ENCODE data around the gene FARP2.

The FARP2 gene

DNA sequence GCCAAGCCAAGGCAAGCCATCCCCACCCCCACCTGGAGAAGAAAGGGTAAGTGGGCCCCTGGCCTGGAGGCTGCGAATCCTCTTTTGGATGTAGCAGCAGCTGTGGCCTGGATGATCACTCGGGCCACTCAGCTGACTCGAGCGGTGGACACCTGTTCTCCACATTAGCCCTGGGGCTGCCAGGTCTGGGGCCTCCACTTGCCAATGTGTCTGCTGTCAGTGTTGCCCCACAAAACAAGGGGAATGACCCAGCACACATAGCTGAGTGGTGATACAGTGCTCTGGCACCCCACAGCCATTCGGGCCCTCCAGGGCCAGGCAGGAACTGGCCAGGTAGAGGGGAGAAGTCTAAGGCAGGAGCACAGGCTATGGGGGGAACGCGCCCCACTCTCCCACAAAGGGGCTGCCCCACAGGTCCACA lies 149.7 kb downstream of the FARP2 start:
- TF ChIP-seq, protein P1, sequence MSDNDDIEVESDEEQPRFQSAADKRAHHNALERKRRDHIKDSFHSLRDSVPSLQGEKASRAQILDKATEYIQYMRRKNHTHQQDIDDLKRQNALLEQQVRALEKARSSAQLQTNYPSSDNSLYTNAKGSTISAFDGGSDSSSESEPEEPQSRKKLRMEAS (IDR thresholded peaks at IDR 0.05): no peak
- TF ChIP-seq FOXM1 (IDR thresholded peaks at IDR 0.05; ENCODE audit: borderline replicate concordance, low read depth): no peak
- no peak for TF ChIP-seq CEBPB (IDR thresholded peaks at IDR 0.05)
- no peak for TF ChIP-seq EGR1 (IDR thresholded peaks at IDR 0.05)
- TF ChIP-seq TAF1 (IDR thresholded peaks at IDR 0.05; ENCODE audit: low read depth): no peak
- TF ChIP-seq YY1 (IDR thresholded peaks at IDR 0.05; ENCODE audit: low read depth): no peak
- TF ChIP-seq, protein P2, sequence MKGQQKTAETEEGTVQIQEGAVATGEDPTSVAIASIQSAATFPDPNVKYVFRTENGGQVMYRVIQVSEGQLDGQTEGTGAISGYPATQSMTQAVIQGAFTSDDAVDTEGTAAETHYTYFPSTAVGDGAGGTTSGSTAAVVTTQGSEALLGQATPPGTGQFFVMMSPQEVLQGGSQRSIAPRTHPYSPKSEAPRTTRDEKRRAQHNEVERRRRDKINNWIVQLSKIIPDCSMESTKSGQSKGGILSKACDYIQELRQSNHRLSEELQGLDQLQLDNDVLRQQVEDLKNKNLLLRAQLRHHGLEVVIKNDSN (IDR thresholded peaks at IDR 0.05): no peak
- no peak for TF ChIP-seq RAD21 (IDR thresholded peaks at IDR 0.05; ENCODE audit: low read depth)
- no peak for TF ChIP-seq EP300 (IDR thresholded peaks at IDR 0.05; ENCODE audit: borderline replicate concordance)

DNA sequence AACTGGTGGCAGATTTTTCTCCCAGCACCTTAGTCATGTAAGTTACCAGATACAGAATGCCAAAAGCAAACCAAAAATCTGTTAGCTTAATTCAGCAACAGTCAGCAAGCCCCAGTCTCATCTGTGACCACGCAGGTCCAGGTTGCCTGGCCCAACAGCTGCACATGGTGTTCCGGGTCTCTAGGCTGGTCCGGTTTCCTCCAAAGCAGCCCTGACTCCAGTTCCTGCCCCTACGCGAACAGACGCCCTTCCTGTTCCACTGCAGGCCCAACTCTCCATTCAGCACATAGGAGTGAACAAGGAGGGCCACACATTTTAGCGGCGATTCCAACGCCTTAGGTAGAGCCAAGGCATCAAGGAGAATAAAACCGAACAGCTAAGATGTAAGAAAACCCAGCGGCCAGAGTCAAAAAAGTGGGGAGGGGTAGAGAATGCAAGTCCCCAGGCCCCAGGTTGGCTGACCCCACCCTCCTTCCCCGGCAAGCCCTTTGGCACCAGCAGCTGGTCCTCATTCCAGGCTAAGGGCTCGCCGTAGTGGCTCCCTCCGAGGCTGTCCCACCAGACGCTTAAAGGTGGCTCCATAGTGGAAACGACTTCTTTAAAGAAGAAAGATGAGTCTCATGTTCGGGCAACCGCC lies 150.8 kb downstream of the FARP2 start:
- TF ChIP-seq ZBTB7A (IDR thresholded peaks at IDR 0.05; ENCODE audit: low read depth) (no peak), TCF12 (IDR thresholded peaks at IDR 0.05; ENCODE audit: low read depth) (no peak), TEAD4 (IDR thresholded peaks at IDR 0.05) (no peak), TAF1 (IDR thresholded peaks at IDR 0.05; ENCODE audit: low read depth) (no peak), RAD21 (IDR thresholded peaks at IDR 0.05; ENCODE audit: low read depth) (no peak), YY1 (IDR thresholded peaks at IDR 0.05; ENCODE audit: low read depth) (no peak), EP300 (IDR thresholded peaks at IDR 0.05; ENCODE audit: borderline replicate concordance) (no peak), FOXM1 (IDR thresholded peaks at IDR 0.05; ENCODE audit: borderline replicate concordance, low read depth) (no peak), CREB1 (IDR thresholded peaks at IDR 0.05; ENCODE audit: low read depth) (no peak), CEBPB (IDR thresholded peaks at IDR 0.05) (no peak), EGR1 (IDR thresholded peaks at IDR 0.05) (no peak)
- TF ChIP-seq, protein P2 (IDR thresholded peaks at IDR 0.05): no peak
- TF ChIP-seq, protein P1 (IDR thresholded peaks at IDR 0.05): no peak
- TF ChIP-seq, protein P3, sequence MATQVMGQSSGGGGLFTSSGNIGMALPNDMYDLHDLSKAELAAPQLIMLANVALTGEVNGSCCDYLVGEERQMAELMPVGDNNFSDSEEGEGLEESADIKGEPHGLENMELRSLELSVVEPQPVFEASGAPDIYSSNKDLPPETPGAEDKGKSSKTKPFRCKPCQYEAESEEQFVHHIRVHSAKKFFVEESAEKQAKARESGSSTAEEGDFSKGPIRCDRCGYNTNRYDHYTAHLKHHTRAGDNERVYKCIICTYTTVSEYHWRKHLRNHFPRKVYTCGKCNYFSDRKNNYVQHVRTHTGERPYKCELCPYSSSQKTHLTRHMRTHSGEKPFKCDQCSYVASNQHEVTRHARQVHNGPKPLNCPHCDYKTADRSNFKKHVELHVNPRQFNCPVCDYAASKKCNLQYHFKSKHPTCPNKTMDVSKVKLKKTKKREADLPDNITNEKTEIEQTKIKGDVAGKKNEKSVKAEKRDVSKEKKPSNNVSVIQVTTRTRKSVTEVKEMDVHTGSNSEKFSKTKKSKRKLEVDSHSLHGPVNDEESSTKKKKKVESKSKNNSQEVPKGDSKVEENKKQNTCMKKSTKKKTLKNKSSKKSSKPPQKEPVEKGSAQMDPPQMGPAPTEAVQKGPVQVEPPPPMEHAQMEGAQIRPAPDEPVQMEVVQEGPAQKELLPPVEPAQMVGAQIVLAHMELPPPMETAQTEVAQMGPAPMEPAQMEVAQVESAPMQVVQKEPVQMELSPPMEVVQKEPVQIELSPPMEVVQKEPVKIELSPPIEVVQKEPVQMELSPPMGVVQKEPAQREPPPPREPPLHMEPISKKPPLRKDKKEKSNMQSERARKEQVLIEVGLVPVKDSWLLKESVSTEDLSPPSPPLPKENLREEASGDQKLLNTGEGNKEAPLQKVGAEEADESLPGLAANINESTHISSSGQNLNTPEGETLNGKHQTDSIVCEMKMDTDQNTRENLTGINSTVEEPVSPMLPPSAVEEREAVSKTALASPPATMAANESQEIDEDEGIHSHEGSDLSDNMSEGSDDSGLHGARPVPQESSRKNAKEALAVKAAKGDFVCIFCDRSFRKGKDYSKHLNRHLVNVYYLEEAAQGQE (IDR thresholded peaks at IDR 0.05; ENCODE audit: low read depth): no peak

DNA sequence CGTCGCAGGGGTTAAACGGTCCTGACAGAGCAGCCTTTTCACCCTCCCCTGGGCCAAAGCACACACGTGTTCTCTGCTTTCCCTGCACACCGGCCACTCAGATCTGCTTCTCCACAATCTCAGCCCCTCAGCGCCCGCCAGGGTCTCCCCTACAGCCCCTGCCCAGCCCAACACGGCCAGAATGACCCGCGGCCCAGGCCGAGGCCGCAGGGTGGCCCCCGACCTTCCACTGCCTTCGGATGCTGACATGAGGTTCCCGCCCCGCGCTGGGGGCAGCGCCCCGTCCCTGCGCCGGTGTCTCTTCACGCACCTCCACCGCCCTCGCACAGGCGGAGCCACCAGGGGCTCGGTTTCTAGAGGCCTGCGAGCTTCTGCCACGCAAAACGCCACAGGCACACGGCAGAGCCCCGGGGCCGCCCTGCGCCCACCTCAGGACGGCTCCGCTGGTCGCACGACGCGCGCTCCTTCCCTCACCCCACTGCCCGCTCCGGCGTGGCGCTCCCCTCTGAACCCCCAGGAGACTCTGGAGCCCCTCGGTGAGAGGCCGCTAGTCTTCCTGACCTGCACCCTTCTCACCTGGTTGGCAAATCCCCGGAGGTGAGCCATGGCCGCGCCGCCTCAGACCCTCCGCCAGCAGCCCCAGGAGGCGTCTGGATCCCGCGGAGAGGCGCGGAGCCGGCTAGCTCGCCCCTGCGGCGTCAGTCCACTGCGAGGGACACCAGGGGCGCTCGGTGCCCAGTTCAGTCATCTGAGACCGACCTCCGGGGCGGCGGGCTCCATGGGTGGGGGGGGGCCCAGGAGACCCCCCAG lies 151.6 kb downstream of the FARP2 start:
- TF ChIP-seq NFIC (IDR thresholded peaks at IDR 0.05): 0 out of 2 replicates have a peak, but pooled peaks have one; percentile 28
- peak; percentile 89; the same call in 1 of the 2 replicates for TF ChIP-seq ZBTB7A (IDR thresholded peaks at IDR 0.05; ENCODE audit: low read depth)
- no peak for TF ChIP-seq CEBPB (IDR thresholded peaks at IDR 0.05)
- TF ChIP-seq RAD21 (IDR thresholded peaks at IDR 0.05; ENCODE audit: low read depth): peak; percentile 9; the same call in 1 of the 2 replicates

DNA sequence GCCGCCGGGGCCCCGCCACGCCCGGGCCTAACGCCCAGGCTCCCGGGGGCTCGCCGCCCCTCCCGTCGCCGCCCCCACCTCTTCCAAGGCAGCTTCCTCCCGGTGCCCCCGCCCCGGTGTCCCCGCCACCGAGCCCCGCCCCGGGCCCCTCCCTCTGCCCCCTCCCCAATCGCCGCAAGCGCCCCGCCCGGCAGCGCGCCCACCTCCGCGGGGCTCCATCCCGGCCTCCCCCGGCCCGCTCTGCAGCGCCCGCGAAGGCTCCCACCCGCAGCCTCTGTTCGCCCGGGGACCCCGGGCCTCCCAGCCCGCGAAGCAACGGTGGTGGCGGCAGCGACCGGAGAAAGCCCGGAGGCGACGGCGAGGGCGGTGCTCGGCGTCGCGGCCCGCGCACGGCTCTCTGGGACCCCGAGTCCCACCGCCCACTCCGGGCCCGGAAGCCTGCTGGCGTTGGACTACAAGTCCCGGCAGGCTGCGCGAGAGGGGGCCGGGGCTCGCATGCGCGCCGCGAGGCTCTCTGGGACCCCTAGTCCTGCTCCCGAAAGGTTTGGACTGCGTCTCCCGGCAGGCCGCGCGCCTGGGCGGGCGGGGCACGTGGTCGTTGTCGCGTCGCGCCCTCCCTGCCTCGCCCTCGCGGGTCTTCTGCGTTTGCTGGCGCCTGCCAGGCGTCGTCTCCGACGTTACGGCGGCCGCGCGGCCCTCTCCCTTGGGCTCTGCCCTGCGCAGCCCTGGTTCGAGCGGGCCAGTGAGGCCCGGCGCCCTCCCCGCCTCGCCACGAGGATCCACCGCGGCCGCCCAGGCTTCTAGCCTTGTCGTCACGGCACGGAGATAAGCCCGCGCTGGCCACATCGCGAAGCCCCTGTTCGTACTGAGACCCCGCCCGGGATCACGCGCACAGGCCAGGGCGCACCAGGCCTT lies 152.4 kb downstream of the FARP2 start, which contains the start of gene STK25:
Gene STK25, minus strand, starts transcription at position 345 of the 915 bp plus-strand sequence. CDS start 549 bp downstream, outside the sequence.
- TF ChIP-seq TAF1 (IDR thresholded peaks at IDR 0.05; ENCODE audit: low read depth) (no peak), CREB1 (IDR thresholded peaks at IDR 0.05; ENCODE audit: low read depth) (peak; percentile 49; the same call in 1 of the 2 replicates), EP300 (IDR thresholded peaks at IDR 0.05; ENCODE audit: borderline replicate concordance) (no peak), TCF12 (IDR thresholded peaks at IDR 0.05; ENCODE audit: low read depth) (peak; percentile 47; the same call in 1 of the 2 replicates), TEAD4 (IDR thresholded peaks at IDR 0.05) (peak; percentile 27; the same call in 1 of the 2 replicates), EGR1 (IDR thresholded peaks at IDR 0.05) (peak; percentile 33; the same call in 1 of the 2 replicates), YY1 (IDR thresholded peaks at IDR 0.05; ENCODE audit: low read depth) (peak; percentile 44; the same call in 1 of the 2 replicates), RAD21 (IDR thresholded peaks at IDR 0.05; ENCODE audit: low read depth) (peak; percentile 2; the same call in 1 of the 2 replicates)
- TF ChIP-seq, protein P3 (IDR thresholded peaks at IDR 0.05; ENCODE audit: low read depth): no peak
- TF ChIP-seq, protein P2 (IDR thresholded peaks at IDR 0.05): peak; percentile 96
- TF ChIP-seq, protein P1 (IDR thresholded peaks at IDR 0.05): peak; percentile 100

Data from Ishikawa (cell line).